Measurements from ENCODE around the gene PGAP1.

PGAP1 gene

DNA sequence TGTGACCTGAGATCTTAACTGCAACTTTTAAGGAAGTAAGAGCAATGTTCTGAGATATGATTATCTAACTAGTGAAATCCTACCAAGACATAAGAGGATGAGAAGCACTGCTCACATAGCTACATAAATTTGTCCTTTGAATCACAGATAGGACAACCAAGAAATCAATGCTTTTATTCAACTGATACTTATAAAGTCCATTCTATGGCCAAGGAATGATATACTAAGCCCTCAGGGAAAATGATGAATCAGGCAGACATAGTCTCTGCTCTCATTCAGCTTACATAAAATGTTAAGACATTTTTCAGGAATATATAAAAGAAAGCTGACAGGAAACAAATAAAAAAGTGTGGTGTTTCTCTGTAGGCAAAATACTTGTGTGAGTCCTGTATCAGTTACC is 39.1 kb downstream of the PGAP1 start:
- DNase-seq: no peak

DNA sequence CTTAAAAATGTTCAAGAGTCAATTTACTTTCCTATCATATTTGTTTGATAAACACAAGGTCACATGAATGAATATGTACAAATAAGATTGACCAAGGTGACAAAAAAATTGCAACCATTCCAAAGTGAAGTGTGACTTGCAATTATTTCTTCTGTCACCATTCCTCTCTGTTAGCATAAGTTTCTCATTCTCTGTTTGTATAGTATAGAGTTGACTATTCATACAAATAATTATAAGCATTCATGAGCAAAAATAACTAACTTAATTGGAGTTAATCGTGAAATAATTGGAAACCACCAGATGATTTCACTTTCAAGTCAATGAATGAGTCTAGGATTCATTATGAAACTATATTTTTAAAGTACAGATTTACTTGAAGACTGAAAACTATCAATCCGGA is 42.1 kb downstream of the PGAP1 start:
- no peak for DNase-seq

DNA sequence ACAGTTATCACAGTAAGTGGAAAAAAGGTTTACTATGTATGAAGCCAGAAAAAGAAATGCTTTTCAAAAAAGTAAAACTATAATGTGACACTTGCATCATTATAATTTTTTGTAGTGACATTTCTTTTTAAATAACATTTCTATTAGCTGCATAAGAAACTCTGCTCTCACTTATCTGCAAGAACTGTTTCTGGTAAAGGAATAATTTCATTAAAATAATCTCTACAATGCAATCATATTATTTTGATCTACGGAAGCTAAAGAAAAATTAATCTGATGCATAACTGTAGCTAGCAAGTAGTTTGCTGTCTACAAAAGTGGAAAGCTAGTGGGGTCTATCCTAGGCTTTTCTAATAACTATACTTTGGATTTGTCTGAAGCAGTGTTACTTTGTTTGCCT is 50.1 kb downstream of the PGAP1 start:
- DNase-seq: no peak

DNA sequence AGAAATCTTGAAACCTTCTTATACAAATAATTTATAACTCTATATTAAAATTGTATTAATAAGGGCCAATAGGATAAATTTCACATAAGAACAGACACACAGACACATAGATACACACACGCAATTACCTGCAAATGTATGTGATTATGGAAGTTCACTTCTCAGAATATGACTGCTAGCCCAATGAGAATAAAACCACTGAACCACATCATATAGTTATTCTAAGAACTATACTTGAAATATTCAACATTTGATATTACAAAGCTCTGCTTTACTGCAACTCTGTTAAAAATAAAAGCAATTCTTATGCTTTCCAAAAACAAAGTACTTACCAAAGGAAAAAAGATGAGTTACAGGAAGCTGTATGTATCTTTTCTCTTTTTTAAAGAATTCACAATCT is 51.1 kb downstream of the PGAP1 start:
- DNase-seq: no peak

- DNase-seq: no peak
These were observed 53.0 kb downstream of the PGAP1 start for GRCh38 chr2:196873511-196873910.

DNA sequence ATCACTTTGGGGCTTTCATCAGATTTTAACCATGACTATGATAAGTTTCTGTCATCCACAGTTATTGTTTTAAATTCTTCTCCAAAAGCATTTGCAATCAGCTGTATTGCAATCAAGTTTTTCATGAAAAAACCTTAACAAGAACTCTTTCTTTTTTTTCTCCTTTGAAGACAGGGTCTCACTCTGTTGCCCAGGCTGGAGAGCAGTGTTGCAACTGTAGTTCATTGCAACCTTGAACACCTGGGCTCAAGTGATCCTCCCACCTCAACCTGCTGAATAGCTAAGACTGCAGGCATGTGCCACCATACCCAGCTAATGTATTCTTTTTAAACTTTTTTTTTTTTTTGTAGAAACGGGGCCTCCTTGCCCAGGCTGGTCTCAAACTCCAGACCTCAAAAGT is 71.9 kb downstream of the PGAP1 start:
- no peak for DNase-seq

DNA sequence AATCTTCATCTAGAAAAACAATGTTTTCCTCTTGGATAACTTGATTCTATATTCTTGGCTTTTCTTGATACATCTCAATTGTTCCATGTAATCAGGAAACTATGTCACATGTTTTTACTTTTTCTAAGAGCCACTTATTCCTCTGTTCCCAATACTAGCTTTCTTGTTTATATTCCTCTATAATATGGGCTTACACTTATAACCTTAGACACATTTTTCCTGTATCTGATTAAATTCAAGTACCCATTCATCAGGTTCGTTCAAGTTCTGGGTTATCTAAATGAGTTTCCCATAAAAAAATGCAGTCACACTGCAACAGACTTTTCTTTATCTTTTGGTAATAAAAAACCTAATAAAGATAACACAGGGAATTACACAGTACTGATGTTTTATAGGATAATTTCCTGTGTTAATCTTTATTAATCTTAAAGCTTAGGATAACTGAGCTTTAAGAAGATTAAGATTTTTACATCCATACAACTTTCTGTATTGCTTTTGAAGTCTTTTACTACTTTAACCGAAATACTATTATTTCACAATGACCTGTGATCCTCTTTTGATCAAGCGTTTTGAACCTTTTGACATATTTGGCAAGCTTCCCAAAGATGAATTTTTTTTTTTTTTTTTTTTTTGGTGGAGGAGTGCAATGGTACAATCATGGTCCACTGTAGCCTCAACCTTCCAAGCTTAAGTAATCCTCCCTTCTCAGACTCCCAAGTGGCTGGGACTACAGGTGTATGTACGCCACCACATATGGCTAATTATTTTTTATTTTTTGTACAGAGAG is 73.0 kb downstream of the PGAP1 start:
- DNase-seq: no peak

DNA sequence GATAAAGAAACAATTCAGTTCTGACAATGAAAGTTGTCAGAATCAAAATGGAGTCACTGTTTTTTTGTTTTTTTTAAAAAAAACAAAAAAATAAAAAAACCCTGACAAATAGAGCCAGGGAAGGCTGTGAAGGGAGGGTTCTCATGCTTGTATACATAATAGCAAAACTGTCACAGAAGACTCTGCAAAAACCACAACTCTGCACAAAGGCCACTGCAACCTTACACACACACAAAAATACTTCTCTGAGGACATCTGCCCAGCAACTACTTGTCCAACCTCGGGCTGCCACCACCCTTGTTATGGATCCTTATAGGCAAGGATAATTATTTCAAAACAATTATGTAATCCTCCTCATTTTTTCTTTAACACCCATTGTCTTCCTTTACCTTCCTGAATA is 75.4 kb downstream of the PGAP1 start:
- DNase-seq: no peak

- no peak for DNase-seq
These were observed 76.6 kb downstream of the PGAP1 start for GRCh38 chr2:196849895-196850294.

GRCh38 chr2:196846295-196846694 is 80.2 kb downstream of the PGAP1 start:
- DNase-seq: no peak

GRCh38 chr2:196845371-196845770 is 81.1 kb downstream of the PGAP1 start:
- no peak for DNase-seq

DNA sequence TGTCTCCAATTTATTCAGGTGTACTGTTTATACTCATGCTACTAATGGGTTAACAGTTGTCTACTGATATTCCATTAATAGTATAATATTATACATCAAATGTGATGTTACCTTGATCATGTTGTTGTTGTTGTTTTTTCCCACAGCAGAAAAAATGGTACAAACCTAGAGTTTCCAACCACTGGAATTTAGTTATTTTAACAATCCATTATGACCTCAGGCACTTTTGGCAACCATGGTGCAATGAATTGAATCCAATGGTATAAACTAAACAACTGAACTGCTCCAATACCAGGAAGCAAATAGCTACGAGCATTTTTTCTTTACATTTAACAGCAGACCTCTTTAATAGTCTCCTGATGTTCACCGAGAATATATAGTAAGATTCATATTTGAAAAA is 86.3 kb downstream of the PGAP1 start:
- DNase-seq: no peak

GRCh38 chr2:196839574-196839973 is 86.9 kb downstream of the PGAP1 start:
- DNase-seq: no peak

GRCh38 chr2:196836440-196836839 is 90.1 kb downstream of the PGAP1 start:
- DNase-seq: no peak

DNA sequence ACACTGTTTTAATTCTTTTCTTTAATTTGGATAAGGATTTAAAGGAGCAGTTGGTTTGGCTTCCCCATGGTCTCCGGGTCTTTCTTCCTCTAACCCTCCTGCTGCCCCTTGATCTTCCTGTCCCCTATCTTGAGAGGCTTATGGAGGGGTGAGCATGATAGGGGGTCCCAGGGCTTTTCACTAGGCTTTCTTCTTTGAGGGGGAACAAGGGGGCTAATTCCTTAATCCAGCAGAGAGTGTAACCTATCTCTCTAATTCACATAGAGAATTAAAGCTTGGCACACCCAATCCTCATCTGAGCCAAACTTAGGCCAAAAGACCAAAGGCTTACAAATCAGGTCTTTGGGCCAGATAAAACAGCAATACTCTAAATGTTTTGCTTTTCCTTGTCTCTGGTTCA is 95.8 kb downstream of the PGAP1 start:
- DNase-seq: no peak

- DNase-seq: no peak
These were observed 99.2 kb downstream of the PGAP1 start for GRCh38 chr2:196827356-196827755.

GRCh38 chr2:196823750-196824522 is 102.6 kb downstream of the PGAP1 start:
- DNase-seq: no peak

DNA sequence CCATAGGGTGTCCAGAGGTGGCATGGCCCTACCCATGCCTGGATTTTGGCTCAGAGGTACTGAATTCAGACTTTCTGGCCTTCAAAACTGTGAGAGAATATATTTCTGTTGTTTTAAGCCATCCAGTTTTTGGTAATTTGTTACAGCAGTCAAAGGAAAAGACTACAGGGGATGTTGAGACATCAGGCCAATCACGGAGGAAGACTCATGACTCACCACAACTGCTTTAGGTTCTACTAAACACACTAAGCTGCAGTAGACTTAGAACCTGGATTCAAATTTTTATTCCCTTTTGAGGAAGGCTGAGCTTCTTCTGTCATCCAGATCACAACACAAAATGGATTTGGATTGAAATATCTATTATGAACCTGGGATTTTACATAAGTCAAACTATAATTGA is 105.3 kb downstream of the PGAP1 start:
- no peak for DNase-seq

DNA sequence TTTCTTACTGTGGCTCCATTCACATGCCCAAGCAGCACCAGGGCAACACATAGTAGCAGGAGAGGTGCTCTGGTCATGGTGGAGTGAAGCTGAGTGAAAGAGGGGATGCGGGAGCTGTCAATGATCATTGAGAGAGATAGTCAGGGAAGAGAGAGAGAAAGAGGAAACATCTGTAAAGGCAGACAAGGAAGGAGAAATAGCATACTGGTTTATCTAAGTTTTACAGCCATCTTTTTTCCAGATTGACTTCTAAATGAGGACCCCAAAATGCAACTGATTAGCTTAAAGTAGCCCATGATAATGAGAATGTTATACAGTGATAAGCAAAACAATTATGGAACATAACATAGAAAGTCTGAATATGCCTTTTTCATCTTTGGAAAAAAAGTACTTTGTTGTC is 117.2 kb downstream of the PGAP1 start, which contains the start of gene C2orf66:
Gene C2orf66, minus strand, starts transcription at position 96 of the 400 bp plus-strand sequence. Its CDS starts 19 bp downstream, at position 77.
- no peak for DNase-seq

DNA sequence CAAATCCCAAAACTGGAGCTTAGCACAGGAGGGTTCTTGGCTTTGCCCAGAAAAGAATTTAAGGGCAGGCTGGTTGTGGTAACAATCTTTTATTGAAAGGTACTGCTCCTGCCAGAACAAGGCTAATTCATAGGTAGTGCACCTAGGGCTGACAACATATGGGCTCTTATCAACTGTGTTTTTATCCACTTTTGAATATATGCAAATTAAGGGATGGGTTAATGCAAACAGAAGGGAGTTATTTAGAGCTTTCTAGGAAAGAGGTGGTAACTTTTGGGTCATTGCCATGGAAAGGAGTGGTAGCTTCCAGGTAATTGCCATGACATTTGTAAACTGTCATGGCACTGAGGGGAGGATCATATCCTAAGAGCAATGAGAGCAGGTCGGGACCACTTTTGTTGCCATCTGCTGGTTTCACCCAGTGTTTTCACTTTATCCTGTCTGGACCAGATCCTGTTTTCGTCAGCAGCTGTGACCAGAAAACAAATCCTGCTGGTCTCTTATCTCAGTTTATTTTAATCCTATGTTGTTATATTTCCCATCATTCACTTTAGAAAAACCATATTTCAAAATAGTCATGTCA is 118.3 kb downstream of the PGAP1 start:
- DNase-seq: no peak

DNA sequence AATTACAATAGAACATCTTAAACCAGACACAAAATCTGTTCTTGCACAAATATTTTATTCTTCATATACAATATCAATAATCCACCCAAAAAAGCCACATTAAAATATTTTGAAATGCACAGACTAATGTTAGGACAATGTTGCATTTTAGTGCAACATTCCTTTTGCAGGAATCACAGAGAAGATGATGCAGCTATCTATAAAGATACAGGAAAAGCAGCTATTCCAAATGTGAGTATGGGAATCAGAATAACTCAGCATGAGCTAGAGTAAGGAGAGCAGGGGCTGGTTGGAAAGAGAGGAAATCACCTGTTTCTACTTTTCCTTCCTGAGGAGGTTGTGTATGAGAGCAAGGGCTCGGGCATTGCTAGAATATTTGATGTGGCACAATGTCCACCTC is 122.1 kb downstream of the PGAP1 start:
- no peak for DNase-seq

- no peak for DNase-seq
These were observed 124.1 kb downstream of the PGAP1 start for GRCh38 chr2:196802401-196802800.

DNA sequence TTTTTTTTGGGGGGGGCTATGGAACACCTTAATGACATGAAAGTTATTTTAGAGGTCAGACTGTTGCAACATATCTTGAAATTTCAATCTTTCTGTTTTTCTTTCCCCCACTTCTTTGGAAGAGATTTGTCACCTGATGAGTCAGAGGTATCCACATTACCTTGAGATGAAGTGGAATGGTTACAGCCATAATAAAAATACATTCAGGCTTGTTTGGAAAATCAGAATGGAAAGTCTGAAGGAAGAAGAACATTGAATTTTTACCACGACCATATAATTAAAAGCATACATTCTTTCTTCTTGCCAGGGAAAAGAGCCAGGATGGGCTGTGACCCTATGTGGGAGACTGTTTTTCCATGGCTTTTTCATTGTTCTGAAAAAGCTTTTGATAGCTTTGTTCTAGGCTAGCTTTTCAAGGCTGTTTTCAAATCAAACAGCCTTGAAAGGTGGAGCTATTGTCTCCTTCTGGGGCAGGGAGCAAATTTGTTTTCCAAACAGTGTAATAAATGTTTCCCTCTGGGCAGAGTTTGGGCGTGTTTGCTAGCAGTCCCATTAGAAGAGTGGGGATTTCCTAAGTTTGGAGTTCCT is 124.7 kb downstream of the PGAP1 start:
- DNase-seq: peak; percentile 29

- no peak for DNase-seq
These were observed 127.5 kb downstream of the PGAP1 start for GRCh38 chr2:196798980-196799379.
